GM21576 (cell line): ENCODE data around the gene TRIM41.
"Not testable (repeated sequence)": the region's sequence is repeated elsewhere in the genome, so short reads cannot be mapped to it uniquely, and the experiment has no call there.

ENCODE experiments used
- ATAC-seq: cut with Tn5 transposase; IDR thresholded peaks from one replicate; pipeline ENCODE4 v1.9.1; 2021; ENCODE audit warnings: mild to moderate bottlenecking, moderate library complexity; ENCODE audit not compliant: unreplicated experiment

Gene TRIM41

GRCh38 chr5:181282874-181283273 is 59.8 kb downstream of the TRIM41 start:
- ATAC-seq = no peak

- no peak for ATAC-seq
These were observed 60.3 kb downstream of the TRIM41 start for GRCh38 chr5:181283347-181283746.

DNA sequence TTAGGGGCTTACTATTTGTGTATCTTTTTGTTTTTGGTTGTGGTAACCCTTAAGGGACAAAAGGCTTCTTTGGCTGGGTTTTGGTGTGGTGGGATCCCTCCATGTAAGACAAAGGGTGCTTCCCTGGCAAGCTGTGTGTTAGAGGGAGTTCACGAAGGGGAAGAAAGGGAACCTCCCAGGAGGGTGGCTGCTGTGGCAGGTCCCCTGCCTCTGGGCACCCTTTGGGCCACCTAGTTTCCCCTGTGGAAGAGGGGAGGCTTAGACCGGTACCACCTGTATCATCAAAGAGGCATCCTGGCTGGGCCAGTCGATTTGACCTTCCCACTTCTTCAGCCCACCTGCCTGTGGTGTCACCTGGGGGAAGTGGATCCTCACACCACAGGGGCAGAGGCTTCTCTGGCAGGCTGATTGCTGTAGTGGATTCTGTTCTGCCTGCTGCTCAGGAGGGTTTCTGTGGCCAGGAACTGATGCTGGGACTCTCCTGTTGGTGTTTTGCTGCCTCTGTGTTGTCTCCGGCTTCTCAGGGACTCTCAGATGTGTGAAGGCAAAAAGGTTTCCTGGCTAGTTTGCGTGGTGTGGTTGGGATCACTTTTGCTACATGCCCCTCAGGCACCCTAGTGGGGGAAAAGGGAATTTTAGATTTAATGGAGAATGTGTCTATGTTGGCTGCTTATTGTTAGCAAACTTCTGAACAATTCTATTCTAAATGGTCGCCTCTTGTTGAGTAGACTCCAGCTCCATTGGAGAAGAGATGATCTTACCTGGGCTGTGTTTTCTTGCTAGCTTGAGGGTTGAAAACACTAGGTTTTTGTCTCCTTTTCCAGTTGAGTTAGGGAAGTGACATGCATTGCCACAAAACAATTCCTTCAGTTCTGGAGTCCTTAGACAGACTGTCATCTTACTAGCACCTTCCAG is 61.0 kb downstream of the TRIM41 start:
- ATAC-seq = not testable (repeated sequence)
